Measurements from ENCODE around the gene PRKG2.

- TF ChIP-seq CTCF (IDR thresholded peaks at IDR 0.05): no peak
- TF ChIP-seq POLR2A (IDR thresholded peaks at IDR 0.05): no peak
Measured at GRCh38 chr4:81102107-81102506, 112.9 kb downstream of the PRKG2 start.
